Ascending aorta (tissue), 2 donors: ENCODE data around the gene ELOVL2. TPM values are rescaled to one million over a fixed set of nuclear protein-coding genes. Genes with fewer than 3 reads are reported as not detected.
"Not testable (repeated sequence)": the region's sequence is repeated elsewhere in the genome, so short reads cannot be mapped to it uniquely, and the experiment has no call there.

Source experiments
- DNase-seq, 2 donors: peaks; one replicate each; pipeline ENCODE4 v3.0.0-alpha.2; 2019; ENCODE audit warnings: low spot score in 2 of 2
- H3K27ac ChIP-seq, 2 donors: fragments of 200-600 bp; sonication (generic); one replicate each; pipeline ENCODE4 v1.5.1; 2016 to 2017; ENCODE audit warnings: mild to moderate bottlenecking in 1 of 2
- H3K27me3 ChIP-seq: fragments of 200-600 bp; sonication (generic); one replicate; pipeline ENCODE4 v1.5.1; 2017
- H3K36me3 ChIP-seq, 2 donors: fragments of 200-600 bp; sonication (generic); one replicate each; pipeline ENCODE4 v1.5.1; 2016
- H3K4me1 ChIP-seq, 2 donors: fragments of 200-600 bp; sonication (generic); one replicate each; pipeline ENCODE4 v1.5.1; 2016 to 2017; ENCODE audit warnings: mild to moderate bottlenecking in 1 of 2
- H3K4me3 ChIP-seq, 2 donors: fragments of 200-600 bp; sonication (generic); one replicate each; pipeline ENCODE4 v1.5.1; 2016 to 2017; ENCODE audit warnings: mild to moderate bottlenecking in 1 of 2
- H3K9me3 ChIP-seq, 2 donors: fragments of 200-600 bp; sonication (generic); one replicate each; pipeline ENCODE4 v1.5.1; 2016
- CTCF ChIP-seq, 3 experiments: fragments of 200-600 bp in 2 of 3; fragments of 450-650 bp in 1 of 3; sonication (generic) in 2 of 3; IDR thresholded peaks; one replicate each; pipeline ENCODE4 v1.5.1; 2016 to 2019; ENCODE audit warnings: antibody characterized with exemption in 3 of 3, mild to moderate bottlenecking in 1 of 3, moderate library complexity in 1 of 3
- intact Hi-C: fragments of 100-400 bp; cut with DNase I; formaldehyde crosslinking; loops from one replicate; pipeline ENCODE4 v1.15.1; 2023
- total RNA-seq: library from RNA; depleted of rRNA; stranded (reverse); fragments of >200 nt; gene quantifications from one replicate; pipeline ENCODE4 v1.1.0, GENCODE V29; 2016

The ELOVL2 gene
- total RNA-seq, 1 donor from 2014 or later = 0.11 TPM

- H3K27ac ChIP-seq = no peak overlapping the region
- H3K9me3 ChIP-seq = no peaks in the 10 kb centered on the region
- no peaks in the 10 kb centered on the region for H3K4me1 ChIP-seq
- no peaks in the 10 kb centered on the region for H3K27me3 ChIP-seq
- no peak for TF ChIP-seq CTCF (IDR thresholded peaks at IDR 0.05)
- H3K4me3 ChIP-seq = no peak overlapping the region
- H3K36me3 ChIP-seq = no peaks in the 10 kb centered on the region
- no peak for DNase-seq
- intact Hi-C loops = no loop called here
Measured at GRCh38 chr6:10993896-10994295, 50.2 kb downstream of the ELOVL2 start.

GRCh38 chr6:10991115-10991514 is 53.0 kb downstream of the ELOVL2 start:
- Histone ChIP-seq H3K36me3 (no peaks in the 10 kb centered on the region), H3K4me1 (no peaks in the 10 kb centered on the region), H3K4me3 (no peak overlapping the region), H3K27ac (no peak overlapping the region), H3K27me3 (no peaks in the 10 kb centered on the region), H3K9me3 (no peaks in the 10 kb centered on the region)
- TF ChIP-seq CTCF (IDR thresholded peaks at IDR 0.05) = no peak
- no peak for DNase-seq
- intact Hi-C loops = no loop called here

- intact Hi-C loops = no loop called here
- no peak for TF ChIP-seq CTCF (IDR thresholded peaks at IDR 0.05)
Measured at GRCh38 chr6:10989587-10989986, 54.5 kb downstream of the ELOVL2 start.

GRCh38 chr6:10984959-10985358 is 59.1 kb downstream of the ELOVL2 start:
- H3K36me3 ChIP-seq, H3K27me3 ChIP-seq, intact Hi-C loops, DNase-seq, H3K4me3 ChIP-seq, H3K27ac ChIP-seq, H3K4me1 ChIP-seq, H3K9me3 ChIP-seq: not testable (repeated sequence)

More at GRCh38 chr6:10989587-10989986, 54.5 kb downstream of the ELOVL2 start:
- Histone ChIP-seq H3K4me3 (no peak overlapping the region), H3K4me1 (no peaks in the 10 kb centered on the region), H3K27me3 (no peaks in the 10 kb centered on the region), H3K9me3 (no peaks in the 10 kb centered on the region), H3K27ac (no peak overlapping the region), H3K36me3 (no peaks in the 10 kb centered on the region)
- DNase-seq = no peak

- no peaks in the 10 kb centered on the region for H3K36me3 ChIP-seq
- TF ChIP-seq CTCF (IDR thresholded peaks at IDR 0.05) = no peak
- H3K27ac ChIP-seq = no peak overlapping the region
- H3K4me3 ChIP-seq = no peak overlapping the region
- H3K4me1 ChIP-seq = no peaks in the 10 kb centered on the region
- intact Hi-C loops = no loop called here
- H3K27me3 ChIP-seq = no peaks in the 10 kb centered on the region
- no peak for DNase-seq
- no peaks in the 10 kb centered on the region for H3K9me3 ChIP-seq
Measured at GRCh38 chr6:10981409-10981808, 62.7 kb downstream of the ELOVL2 start.

- Histone ChIP-seq H3K4me1 (no peaks in the 10 kb centered on the region), H3K36me3 (no peaks in the 10 kb centered on the region), H3K4me3 (no peak overlapping the region), H3K9me3 (no peaks in the 10 kb centered on the region), H3K27me3 (no peaks in the 10 kb centered on the region), H3K27ac (no peak overlapping the region)
- no peak for TF ChIP-seq CTCF (IDR thresholded peaks at IDR 0.05)
- intact Hi-C loops = no loop called here
- no peak for DNase-seq
Measured at GRCh38 chr6:10979603-10980002, 64.5 kb downstream of the ELOVL2 start.
